Measurements from ENCODE around the gene AKR7A2. TPM values are rescaled to one million over a fixed set of nuclear protein-coding genes. Genes with fewer than 3 reads are reported as not detected.

The AKR7A2 gene
- total RNA-seq, 1 experiment from 2014 or later, result 86.6 TPM

GRCh38 chr1:19342894-19343616 is 31.1 kb upstream of the AKR7A2 start:
- DNase-seq (ENCODE audit: low read depth, low spot score) (no peak), ATAC-seq (no peak)
- H3K9me3 ChIP-seq (ENCODE audit: control insufficient read depth, insufficient read depth, low read depth, low read length), result no peaks in the 10 kb centered on the region
- H3K4me1 ChIP-seq (ENCODE audit: control insufficient read depth, insufficient read depth, low read length), result 0 out of 2 replicates have a peak, but pooled peaks cover 3% of the 10 kb centered on the region
- no peaks in the 10 kb centered on the region for H3K27me3 ChIP-seq (ENCODE audit: control insufficient read depth, insufficient read depth, low read length)
- TF ChIP-seq TCF7L2 (IDR thresholded peaks at IDR 0.05; ENCODE audit: low read depth, low read length), result no peak
- TF ChIP-seq POLR2AphosphoS5 (IDR thresholded peaks at IDR 0.05; ENCODE audit: low read depth, low read length), result no peak
- no peak for TF ChIP-seq REST (IDR thresholded peaks at IDR 0.05; ENCODE audit: insufficient read depth in 1 of 2, low read depth in 2 of 2, low read length in 1 of 2)
- no peak for TF ChIP-seq CTCF (IDR thresholded peaks at IDR 0.05)
- TF ChIP-seq SIN3A (IDR thresholded peaks at IDR 0.05; ENCODE audit: borderline replicate concordance, insufficient read depth, low read depth, low read length), result no peak
- no TSS peak for BruUV-seq (replicated peaks)
- in situ Hi-C loops (cut with HindIII; ENCODE audit: low pct_unique_long_range_greater_than_20kb, low sequenced_read_pairs), result no loop called here
- intact Hi-C loops (cut with micrococcal nuclease; ENCODE audit: unreplicated experiment), result loop anchor here (5.0 kb wide), 1 partner anchor 309 kb away; no protein-coding TSS in a partner anchor
- no peak overlapping the region for H3K27ac ChIP-seq (ENCODE audit: low read length)
- peaks cover 5% of the 10 kb centered on the region; the same call in 1 of the 2 replicates for H3K36me3 ChIP-seq (ENCODE audit: control insufficient read depth, insufficient read depth, low read length)
- CTCF ChIA-PET, result interaction anchor here (0.6 kb wide), 1 partner anchor 319 kb away, joined by 3 read pairs; no protein-coding TSS in a partner anchor
- H3K4me3 ChIP-seq (ENCODE audit: low read depth in 2 of 2, low read length in 2 of 2), result no peak overlapping the region
- POLR2A ChIA-PET, result no interaction called here

GRCh38 chr1:19342062-19342750 is 30.3 kb upstream of the AKR7A2 start:
- CTCF ChIA-PET, result interaction anchor here (0.6 to 0.7 kb wide), 3 partner anchors 55 to 320 kb away, joined by 3 to 8 read pairs (median 5); no protein-coding TSS in a partner anchor
- POLR2A ChIA-PET, result no interaction called here
- H3K27ac ChIP-seq (ENCODE audit: low read length), result no peak overlapping the region
- no TSS peak for BruUV-seq (replicated peaks)
- H3K4me3 ChIP-seq (ENCODE audit: low read depth in 2 of 2, low read length in 2 of 2), result no peak overlapping the region
- intact Hi-C loops (cut with micrococcal nuclease; ENCODE audit: unreplicated experiment), result loop anchor here (5.0 kb wide), 1 partner anchor 310 kb away; no protein-coding TSS in a partner anchor
- H3K4me1 ChIP-seq (ENCODE audit: control insufficient read depth, insufficient read depth, low read length), result 0 out of 2 replicates have a peak, but pooled peaks cover 3% of the 10 kb centered on the region
- H3K27me3 ChIP-seq (ENCODE audit: control insufficient read depth, insufficient read depth, low read length), result no peaks in the 10 kb centered on the region
- TF ChIP-seq SIN3A (IDR thresholded peaks at IDR 0.05; ENCODE audit: borderline replicate concordance, insufficient read depth, low read depth, low read length), result no peak
- TF ChIP-seq POLR2AphosphoS5 (IDR thresholded peaks at IDR 0.05; ENCODE audit: low read depth, low read length), result no peak
- no peak for TF ChIP-seq CTCF (IDR thresholded peaks at IDR 0.05)
- TF ChIP-seq REST (IDR thresholded peaks at IDR 0.05; ENCODE audit: insufficient read depth in 1 of 2, low read depth in 2 of 2, low read length in 1 of 2), result no peak
- TF ChIP-seq TCF7L2 (IDR thresholded peaks at IDR 0.05; ENCODE audit: low read depth, low read length), result no peak
- H3K9me3 ChIP-seq (ENCODE audit: control insufficient read depth, insufficient read depth, low read depth, low read length), result no peaks in the 10 kb centered on the region
- no peak for DNase-seq (ENCODE audit: low read depth, low spot score)
- in situ Hi-C loops (cut with HindIII; ENCODE audit: low pct_unique_long_range_greater_than_20kb, low sequenced_read_pairs), result no loop called here
- peaks cover 5% of the 10 kb centered on the region; the same call in 1 of the 2 replicates for H3K36me3 ChIP-seq (ENCODE audit: control insufficient read depth, insufficient read depth, low read length)
- 0 out of 2 replicates have a peak, but pooled peaks have one; percentile 3 for ATAC-seq

Measured in Panc1 (cell line).